Measurements from ENCODE around the gene SLC39A11.

DNA sequence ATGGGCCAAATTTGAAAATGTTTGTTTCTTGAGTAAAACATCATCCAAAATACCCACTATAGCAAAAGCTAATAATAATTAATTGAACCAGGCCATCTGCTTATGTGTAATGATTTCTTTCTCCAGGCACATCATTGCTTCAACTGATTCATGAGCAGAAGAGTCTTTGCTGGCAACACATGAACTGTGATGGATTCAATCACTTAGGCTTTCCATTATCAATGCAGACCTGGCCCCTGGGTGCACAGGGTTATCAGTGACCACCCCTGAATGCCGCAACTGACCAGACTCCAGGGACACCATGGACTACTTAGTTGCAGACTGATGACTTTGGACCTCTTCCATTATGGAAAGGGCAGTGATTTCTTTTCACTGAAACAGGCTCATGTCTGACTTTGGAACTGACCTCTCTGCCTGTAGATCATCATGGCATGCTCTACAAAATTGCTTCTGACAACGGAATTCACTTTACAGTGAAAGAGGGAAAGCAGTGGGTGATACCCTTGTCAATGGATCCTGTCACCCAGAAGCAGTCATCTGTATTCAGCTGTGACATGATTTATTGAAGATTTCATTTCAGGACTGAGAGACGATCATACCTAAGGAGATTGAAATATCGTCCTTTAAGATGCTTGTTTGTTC, 448.8 kb downstream of the SLC39A11 start:
- TF ChIP-seq, protein P1, sequence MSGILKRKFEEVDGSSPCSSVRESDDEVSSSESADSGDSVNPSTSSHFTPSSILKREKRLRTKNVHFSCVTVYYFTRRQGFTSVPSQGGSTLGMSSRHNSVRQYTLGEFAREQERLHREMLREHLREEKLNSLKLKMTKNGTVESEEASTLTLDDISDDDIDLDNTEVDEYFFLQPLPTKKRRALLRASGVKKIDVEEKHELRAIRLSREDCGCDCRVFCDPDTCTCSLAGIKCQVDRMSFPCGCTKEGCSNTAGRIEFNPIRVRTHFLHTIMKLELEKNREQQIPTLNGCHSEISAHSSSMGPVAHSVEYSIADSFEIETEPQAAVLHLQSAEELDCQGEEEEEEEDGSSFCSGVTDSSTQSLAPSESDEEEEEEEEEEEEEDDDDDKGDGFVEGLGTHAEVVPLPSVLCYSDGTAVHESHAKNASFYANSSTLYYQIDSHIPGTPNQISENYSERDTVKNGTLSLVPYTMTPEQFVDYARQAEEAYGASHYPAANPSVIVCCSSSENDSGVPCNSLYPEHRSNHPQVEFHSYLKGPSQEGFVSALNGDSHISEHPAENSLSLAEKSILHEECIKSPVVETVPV (CRISPR knock-in tag; IDR thresholded peaks at IDR 0.05): no peak
- no peak for TF ChIP-seq ARNTL (CRISPR knock-in tag; IDR thresholded peaks at IDR 0.05; ENCODE audit: borderline replicate concordance, low read depth)
- no peak for TF ChIP-seq ZFP30 (CRISPR knock-in tag; IDR thresholded peaks at IDR 0.05)
- TF ChIP-seq RARB (CRISPR knock-in tag; IDR thresholded peaks at IDR 0.05): no peak
- no peak for TF ChIP-seq ZNF565 (CRISPR knock-in tag; conservative IDR thresholded peaks at IDR 0.05; ENCODE audit: low read depth)
- TF ChIP-seq, protein P2, sequence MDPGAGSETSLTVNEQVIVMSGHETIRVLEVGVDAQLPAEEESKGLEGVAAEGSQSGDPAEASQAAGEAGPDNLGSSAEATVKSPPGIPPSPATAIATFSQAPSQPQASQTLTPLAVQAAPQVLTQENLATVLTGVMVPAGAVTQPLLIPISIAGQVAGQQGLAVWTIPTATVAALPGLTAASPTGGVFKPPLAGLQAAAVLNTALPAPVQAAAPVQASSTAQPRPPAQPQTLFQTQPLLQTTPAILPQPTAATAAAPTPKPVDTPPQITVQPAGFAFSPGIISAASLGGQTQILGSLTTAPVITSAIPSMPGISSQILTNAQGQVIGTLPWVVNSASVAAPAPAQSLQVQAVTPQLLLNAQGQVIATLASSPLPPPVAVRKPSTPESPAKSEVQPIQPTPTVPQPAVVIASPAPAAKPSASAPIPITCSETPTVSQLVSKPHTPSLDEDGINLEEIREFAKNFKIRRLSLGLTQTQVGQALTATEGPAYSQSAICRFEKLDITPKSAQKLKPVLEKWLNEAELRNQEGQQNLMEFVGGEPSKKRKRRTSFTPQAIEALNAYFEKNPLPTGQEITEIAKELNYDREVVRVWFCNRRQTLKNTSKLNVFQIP (CRISPR knock-in tag; IDR thresholded peaks at IDR 0.05; ENCODE audit: borderline replicate concordance, low read depth): no peak
- TF ChIP-seq, protein P3, sequence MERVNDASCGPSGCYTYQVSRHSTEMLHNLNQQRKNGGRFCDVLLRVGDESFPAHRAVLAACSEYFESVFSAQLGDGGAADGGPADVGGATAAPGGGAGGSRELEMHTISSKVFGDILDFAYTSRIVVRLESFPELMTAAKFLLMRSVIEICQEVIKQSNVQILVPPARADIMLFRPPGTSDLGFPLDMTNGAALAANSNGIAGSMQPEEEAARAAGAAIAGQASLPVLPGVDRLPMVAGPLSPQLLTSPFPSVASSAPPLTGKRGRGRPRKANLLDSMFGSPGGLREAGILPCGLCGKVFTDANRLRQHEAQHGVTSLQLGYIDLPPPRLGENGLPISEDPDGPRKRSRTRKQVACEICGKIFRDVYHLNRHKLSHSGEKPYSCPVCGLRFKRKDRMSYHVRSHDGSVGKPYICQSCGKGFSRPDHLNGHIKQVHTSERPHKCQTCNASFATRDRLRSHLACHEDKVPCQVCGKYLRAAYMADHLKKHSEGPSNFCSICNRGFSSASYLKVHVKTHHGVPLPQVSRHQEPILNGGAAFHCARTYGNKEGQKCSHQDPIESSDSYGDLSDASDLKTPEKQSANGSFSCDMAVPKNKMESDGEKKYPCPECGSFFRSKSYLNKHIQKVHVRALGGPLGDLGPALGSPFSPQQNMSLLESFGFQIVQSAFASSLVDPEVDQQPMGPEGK (CRISPR knock-in tag; IDR thresholded peaks at IDR 0.05; ENCODE audit: borderline replicate concordance): no peak
- no peak for TF ChIP-seq ZNF8 (CRISPR knock-in tag; IDR thresholded peaks at IDR 0.05)
- TF ChIP-seq BACH2 (CRISPR knock-in tag; IDR thresholded peaks at IDR 0.05; ENCODE audit: borderline replicate concordance): no peak
- TF ChIP-seq GLIS3 (CRISPR knock-in tag; IDR thresholded peaks at IDR 0.05): no peak
- TF ChIP-seq ESRRG (CRISPR knock-in tag; IDR thresholded peaks at IDR 0.05): no peak; the same call in 1 of the 2 replicates
- no peak for TF ChIP-seq ZC3H10 (CRISPR knock-in tag; IDR thresholded peaks at IDR 0.05)
- peak; percentile 84 for TF ChIP-seq ISL1 (CRISPR knock-in tag; IDR thresholded peaks at IDR 0.05)

All from SK-N-SH treated with all-trans-retinoic acid at 6 μM for 48 hours (cell line).